H9 (cell line): Measurements from ENCODE around the gene RAI14. TPM values are rescaled to one million over a fixed set of nuclear protein-coding genes. Genes with fewer than 3 reads are reported as not detected.
"Not testable (repeated sequence)": the region's sequence is repeated elsewhere in the genome, so short reads cannot be mapped to it uniquely, and the experiment has no call there.

Experiments used
- DNase-seq: peaks from one replicate; pipeline ENCODE4 v3.0.0-alpha.2; 2017
- H2AFZ ChIP-seq: one replicate; pipeline ENCODE4 v1.6.1; 2013; ENCODE audit warnings: mild to moderate bottlenecking, low read length, control low read depth, moderate library complexity
- H2AK5ac ChIP-seq: 2 replicates; pipeline ENCODE4 v1.6.1; 2013; ENCODE audit warnings: low read length, control low read depth, mixed read lengths; ENCODE audit not compliant: insufficient read length
- H2BK120ac ChIP-seq: one replicate; pipeline ENCODE4 v1.6.1; 2013; ENCODE audit warnings: low read depth, mild to moderate bottlenecking, low read length, control low read depth, inconsistent platforms; ENCODE audit not compliant: poor library complexity, severe bottlenecking
- H2BK12ac ChIP-seq: 2 replicates; pipeline ENCODE4 v1.6.1; 2013; ENCODE audit warnings: low read length, control low read depth, mixed read lengths, low read depth; ENCODE audit not compliant: insufficient read length
- H2BK15ac ChIP-seq: 2 replicates; pipeline ENCODE4 v1.6.1; 2013; ENCODE audit warnings: low read depth, low read length, control low read depth
- H2BK20ac ChIP-seq: one replicate; pipeline ENCODE4 v1.6.1; 2013; ENCODE audit warnings: low read depth, mild to moderate bottlenecking, low read length, control low read depth, inconsistent platforms; ENCODE audit not compliant: poor library complexity, severe bottlenecking
- H2BK5ac ChIP-seq: 2 replicates; pipeline ENCODE4 v1.6.1; 2013; ENCODE audit warnings: low read length, control low read depth, mixed read lengths; ENCODE audit not compliant: insufficient read length
- H3K14ac ChIP-seq: 2 replicates; pipeline ENCODE4 v1.6.1; 2013; ENCODE audit warnings: low read length, control low read depth; ENCODE audit not compliant: insufficient read depth
- H3K18ac ChIP-seq: 2 replicates; pipeline ENCODE4 v1.6.1; 2013; ENCODE audit warnings: low read depth, mild to moderate bottlenecking, mixed read lengths, low read length, control low read depth; ENCODE audit not compliant: insufficient read length
- H3K23ac ChIP-seq: 2 replicates; pipeline ENCODE4 v1.6.1; 2013; ENCODE audit warnings: low read length, control low read depth, mixed read lengths, low read depth; ENCODE audit not compliant: insufficient read length
- H3K23me2 ChIP-seq: 2 replicates; pipeline ENCODE4 v1.6.1; 2013; ENCODE audit warnings: low read depth, mild to moderate bottlenecking, mixed read lengths, low read length, control low read depth; ENCODE audit not compliant: insufficient read length, poor library complexity, severe bottlenecking
- H3K27ac ChIP-seq: 2 replicates; pipeline ENCODE4 v1.5.1; 2013; ENCODE audit warnings: low read length, control low read depth, mixed read lengths, low read depth; ENCODE audit not compliant: insufficient read length
- H3K27me3 ChIP-seq: 2 replicates; pipeline ENCODE4 v1.6.1; 2013; ENCODE audit warnings: low read length, control low read depth, inconsistent platforms; ENCODE audit not compliant: insufficient read depth
- H3K4ac ChIP-seq: 2 replicates; pipeline ENCODE4 v1.6.1; 2013; ENCODE audit warnings: low read depth, mild to moderate bottlenecking, control low read depth, inconsistent platforms, low read length, moderate library complexity
- H3K4me1 ChIP-seq: 2 replicates; pipeline ENCODE4 v1.6.1; 2013; ENCODE audit warnings: low read length, control low read depth, inconsistent platforms; ENCODE audit not compliant: insufficient read depth
- H3K4me2 ChIP-seq: 2 replicates; pipeline ENCODE4 v1.6.1; 2013; ENCODE audit warnings: low read length, control low read depth, mixed read lengths; ENCODE audit not compliant: insufficient read length, insufficient read depth
- H3K56ac ChIP-seq: 2 replicates; pipeline ENCODE4 v1.6.1; 2013; ENCODE audit warnings: low read depth, mild to moderate bottlenecking, mixed read lengths, low read length, control low read depth; ENCODE audit not compliant: insufficient read length
- H3K79me1 ChIP-seq: 2 replicates; pipeline ENCODE4 v1.6.1; 2013; ENCODE audit warnings: low read depth, mild to moderate bottlenecking, moderate library complexity, low read length, control low read depth, inconsistent platforms; ENCODE audit not compliant: insufficient read depth, poor library complexity, severe bottlenecking
- H3K79me2 ChIP-seq: 2 replicates; pipeline ENCODE4 v1.6.1; 2013; ENCODE audit warnings: low read length, control low read depth, inconsistent platforms; ENCODE audit not compliant: insufficient read depth
- H3K9ac ChIP-seq: 2 replicates; pipeline ENCODE4 v1.6.1; 2013; ENCODE audit warnings: low read length, control low read depth, mixed read lengths; ENCODE audit not compliant: insufficient read length; ENCODE audit errors: extremely low read depth
- H3K9me3 ChIP-seq: one replicate; pipeline ENCODE4 v1.6.1; 2013; ENCODE audit warnings: low read depth, low read length, inconsistent platforms; ENCODE audit not compliant: control insufficient read depth
- H3T11ph ChIP-seq: one replicate; pipeline ENCODE4 v1.6.1; 2013; ENCODE audit warnings: mild to moderate bottlenecking, low read length, control low read depth, inconsistent platforms
- H4K20me1 ChIP-seq: one replicate; pipeline ENCODE4 v1.6.1; 2013; ENCODE audit not compliant: control insufficient read depth, insufficient read length, insufficient read depth
- H4K5ac ChIP-seq: 2 replicates; pipeline ENCODE4 v1.6.1; 2013; ENCODE audit warnings: low read depth, mild to moderate bottlenecking, mixed read lengths, low read length, control low read depth; ENCODE audit not compliant: insufficient read length
- H4K8ac ChIP-seq: replicated peaks from 2 replicates; pipeline ENCODE4 v1.6.1; 2013; ENCODE audit warnings: low read length, control low read depth, mixed read lengths, low read depth; ENCODE audit not compliant: insufficient read length
- H4K91ac ChIP-seq: 2 replicates; pipeline ENCODE4 v1.6.1; 2013; ENCODE audit warnings: low read depth, mild to moderate bottlenecking, moderate library complexity, mixed read lengths, low read length, control low read depth; ENCODE audit not compliant: insufficient read length
- H3K27ac Mint-ChIP-seq, 3 experiments: 2 replicates in 2 of 3; 3 replicates in 1 of 3; pipeline ENCODE4 v1.8.0; 2020 to 2021; ENCODE audit warnings: mixed read lengths in 3 of 3, mild to moderate bottlenecking in 1 of 3, moderate library complexity in 1 of 3
- H3K27me3 Mint-ChIP-seq: 2 replicates; pipeline ENCODE4 v1.8.0; 2021; ENCODE audit warnings: low read depth, mild to moderate bottlenecking, moderate library complexity, mixed read lengths
- H3K36me3 Mint-ChIP-seq, 3 experiments: 2 replicates in 2 of 3; 3 replicates in 1 of 3; pipeline ENCODE4 v1.8.0; 2020 to 2021; ENCODE audit warnings: low read depth in 3 of 3, mixed read lengths in 3 of 3; ENCODE audit not compliant: insufficient read depth in 1 of 3
- H3K4me1 Mint-ChIP-seq, 2 experiments: 2 replicates each; pipeline ENCODE4 v1.8.0; 2020; ENCODE audit warnings: mixed read lengths in 2 of 2
- H3K4me3 Mint-ChIP-seq, 2 experiments: 2 replicates in 1 of 2; 3 replicates in 1 of 2; pipeline ENCODE4 v1.8.0; 2020 to 2021; ENCODE audit warnings: mild to moderate bottlenecking in 2 of 2, mixed read lengths in 2 of 2, moderate library complexity in 1 of 2
- H3K9me3 Mint-ChIP-seq, 2 experiments: 2 replicates in 1 of 2; 3 replicates in 1 of 2; pipeline ENCODE4 v1.8.0; 2020; ENCODE audit warnings: mild to moderate bottlenecking in 2 of 2, mixed read lengths in 2 of 2, moderate library complexity in 1 of 2
- WGBS: extraction: QIAGEN DNeasy Blood & Tissue Kit; methylation state at CpG from one replicate; pipeline ENCODE4 v1.1.7; 2013; ENCODE audit warnings: missing lambda C conversion rate, low lambda C conversion rate, mixed read lengths; ENCODE audit not compliant: insufficient read length; ENCODE audit errors: extremely low coverage; 5-methylcytosine and 5-hydroxymethylcytosine counted together
- total RNA-seq: library from RNA; stranded (reverse); gene quantifications from 2 replicates; pipeline ENCODE4 v1.2.1, GENCODE V29; 2021
- TF ChIP-seq, protein P1 (sequence below): fragments of 200-600 bp; sonication (generic); conservative IDR thresholded peaks from 3 replicates; pipeline ENCODE4 v1.8.0; 2021; ENCODE audit warnings: antibody characterized with exemption, mild to moderate bottlenecking

Gene RAI14
- total RNA-seq, 1 experiment from 2014 or later = 127 TPM

- Histone ChIP-seq H3K79me1 (peaks cover 4% of the 10 kb centered on the region), H3K4me1 (no peaks in the 10 kb centered on the region; the same call in none of the 2 replicates), H4K91ac (no peak overlapping the region), H4K5ac (no peak overlapping the region), H2BK5ac (no peak overlapping the region), H3T11ph (no peak overlapping the region), H2BK15ac (no peak overlapping the region), H3K9ac (no peak overlapping the region), H4K8ac (no peak overlapping the region), H3K27ac (no peak overlapping the region), H2BK120ac (no peak overlapping the region), H3K27me3 (no peaks in the 10 kb centered on the region), H3K23ac (no peak overlapping the region), H2AK5ac (no peak overlapping the region), H2AFZ (no peak overlapping the region), H3K9me3 (no peaks in the 10 kb centered on the region), H3K23me2 (no peaks in the 10 kb centered on the region), H3K79me2 (peaks cover 4% of the 10 kb centered on the region; the same call in 1 of the 2 replicates), H2BK12ac (no peak overlapping the region), H3K4ac (no peak overlapping the region), H3K14ac (no peak overlapping the region), H3K56ac (no peak overlapping the region), H2BK20ac (no peak overlapping the region), H4K20me1 (no peaks in the 10 kb centered on the region), H3K4me2 (no peak overlapping the region), H3K18ac (no peak overlapping the region)
- no peaks in the 10 kb centered on the region for H3K27me3 Mint-ChIP-seq
- no CpG with 5 or more reads among the region's 15 CpGs for WGBS
- H3K4me3 Mint-ChIP-seq = no peak overlapping the region
- H3K27ac Mint-ChIP-seq = peak overlapping the region; percentile 65 to 96 (median 95); a peak in 4 of 7 replicates
- peaks cover 12 to 20% of the 10 kb centered on the region in 2 experiments for H3K4me1 Mint-ChIP-seq
- no peak for DNase-seq
- H3K9me3 Mint-ChIP-seq = no peaks in the 10 kb centered on the region
- TF ChIP-seq, protein P1, sequence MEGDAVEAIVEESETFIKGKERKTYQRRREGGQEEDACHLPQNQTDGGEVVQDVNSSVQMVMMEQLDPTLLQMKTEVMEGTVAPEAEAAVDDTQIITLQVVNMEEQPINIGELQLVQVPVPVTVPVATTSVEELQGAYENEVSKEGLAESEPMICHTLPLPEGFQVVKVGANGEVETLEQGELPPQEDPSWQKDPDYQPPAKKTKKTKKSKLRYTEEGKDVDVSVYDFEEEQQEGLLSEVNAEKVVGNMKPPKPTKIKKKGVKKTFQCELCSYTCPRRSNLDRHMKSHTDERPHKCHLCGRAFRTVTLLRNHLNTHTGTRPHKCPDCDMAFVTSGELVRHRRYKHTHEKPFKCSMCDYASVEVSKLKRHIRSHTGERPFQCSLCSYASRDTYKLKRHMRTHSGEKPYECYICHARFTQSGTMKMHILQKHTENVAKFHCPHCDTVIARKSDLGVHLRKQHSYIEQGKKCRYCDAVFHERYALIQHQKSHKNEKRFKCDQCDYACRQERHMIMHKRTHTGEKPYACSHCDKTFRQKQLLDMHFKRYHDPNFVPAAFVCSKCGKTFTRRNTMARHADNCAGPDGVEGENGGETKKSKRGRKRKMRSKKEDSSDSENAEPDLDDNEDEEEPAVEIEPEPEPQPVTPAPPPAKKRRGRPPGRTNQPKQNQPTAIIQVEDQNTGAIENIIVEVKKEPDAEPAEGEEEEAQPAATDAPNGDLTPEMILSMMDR = no peak
- peaks cover 11 to 18% (median 11%) of the 10 kb centered on the region in 3 experiments; a peak in 6 of 7 replicates for H3K36me3 Mint-ChIP-seq
Observed at GRCh38 chr5:34751807-34752736, 95.9 kb downstream of the RAI14 start.

DNA sequence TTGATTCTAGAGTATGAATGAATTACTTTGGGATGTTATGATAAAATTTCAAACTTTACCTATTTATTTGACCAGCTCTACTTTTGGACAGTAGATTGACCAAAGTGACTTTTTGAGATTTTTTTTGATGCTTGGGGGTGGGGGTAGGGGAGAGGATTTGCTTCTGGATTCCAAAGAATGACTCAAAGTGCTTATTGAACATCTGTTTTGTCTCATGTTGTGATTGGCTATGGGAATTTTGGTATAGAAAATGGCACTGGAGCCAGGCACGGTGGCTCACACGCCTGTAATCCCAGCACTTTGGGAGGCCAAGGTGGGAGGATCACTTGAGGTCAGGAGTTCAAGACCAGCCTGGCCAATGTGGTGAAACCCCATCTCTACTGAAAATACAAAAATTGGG is 97.1 kb downstream of the RAI14 start:
- not testable (repeated sequence) for H3K27ac ChIP-seq, H3K4me1 ChIP-seq, H2BK20ac ChIP-seq, H3K4me2 ChIP-seq, H4K20me1 ChIP-seq, H2BK12ac ChIP-seq, H4K91ac ChIP-seq, H4K8ac ChIP-seq, H2AFZ ChIP-seq, H3K27me3 ChIP-seq, H3K4me3 Mint-ChIP-seq, H2BK15ac ChIP-seq, H3K23ac ChIP-seq, H3K4ac ChIP-seq, H3K27ac Mint-ChIP-seq, H3K18ac ChIP-seq, H2AK5ac ChIP-seq, H3K9me3 Mint-ChIP-seq, H3K79me2 ChIP-seq, H3T11ph ChIP-seq, H3K27me3 Mint-ChIP-seq, H3K79me1 ChIP-seq, H4K5ac ChIP-seq, H3K23me2 ChIP-seq, H3K14ac ChIP-seq, H3K56ac ChIP-seq, H2BK5ac ChIP-seq, H2BK120ac ChIP-seq, H3K9ac ChIP-seq, DNase-seq, H3K9me3 ChIP-seq
- WGBS = no CpG with 5 or more reads among the region's 2 CpGs
- peaks cover 22 to 30% (median 23%) of the 10 kb centered on the region in 3 experiments; a peak in 6 of 7 replicates for H3K36me3 Mint-ChIP-seq
- H3K4me1 Mint-ChIP-seq = peaks cover 12 to 16% of the 10 kb centered on the region in 2 experiments
